GM19328 (cell line): Measurements from ENCODE around the gene CLIC5.

Source experiments
- ATAC-seq: cut with Tn5 transposase; IDR thresholded peaks from one replicate; pipeline ENCODE4 v1.9.1; 2021; ENCODE audit warnings: mild to moderate bottlenecking, moderate library complexity; ENCODE audit not compliant: unreplicated experiment

Gene CLIC5

DNA sequence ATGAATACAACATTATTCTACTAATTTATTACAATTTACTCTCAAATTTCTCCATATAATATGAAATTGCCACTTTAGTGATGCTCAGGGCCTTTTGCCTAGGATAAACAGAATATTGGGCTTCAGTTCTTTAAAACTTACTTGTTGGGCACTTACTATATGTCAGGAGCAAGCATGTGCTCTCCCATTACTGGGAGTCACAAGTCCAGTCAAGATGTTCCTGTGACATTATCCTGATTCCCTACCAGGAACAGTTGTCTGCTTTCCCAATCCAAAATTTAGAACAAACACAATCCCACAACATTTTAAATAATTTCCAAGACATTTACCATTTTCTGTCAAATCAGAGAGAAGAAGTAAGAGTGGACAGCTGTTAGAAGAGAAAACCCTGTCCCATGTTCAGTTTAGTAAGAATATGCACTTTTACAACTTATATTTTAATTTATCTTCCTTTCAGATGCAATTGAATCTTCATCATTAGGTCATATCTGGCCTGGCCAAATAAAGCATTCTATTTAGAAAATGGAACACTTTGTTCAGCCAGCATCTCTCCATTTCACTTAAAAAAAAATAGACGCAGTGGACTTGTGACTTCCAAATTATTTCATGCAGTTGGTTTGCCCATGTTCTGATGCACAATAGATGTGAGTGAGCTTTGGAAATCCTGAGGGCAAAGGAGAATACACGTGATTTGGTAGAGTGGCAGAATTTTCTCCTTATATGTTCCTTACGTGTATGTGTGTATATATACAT, 159.8 kb downstream of the CLIC5 start:
- no peak for ATAC-seq

DNA sequence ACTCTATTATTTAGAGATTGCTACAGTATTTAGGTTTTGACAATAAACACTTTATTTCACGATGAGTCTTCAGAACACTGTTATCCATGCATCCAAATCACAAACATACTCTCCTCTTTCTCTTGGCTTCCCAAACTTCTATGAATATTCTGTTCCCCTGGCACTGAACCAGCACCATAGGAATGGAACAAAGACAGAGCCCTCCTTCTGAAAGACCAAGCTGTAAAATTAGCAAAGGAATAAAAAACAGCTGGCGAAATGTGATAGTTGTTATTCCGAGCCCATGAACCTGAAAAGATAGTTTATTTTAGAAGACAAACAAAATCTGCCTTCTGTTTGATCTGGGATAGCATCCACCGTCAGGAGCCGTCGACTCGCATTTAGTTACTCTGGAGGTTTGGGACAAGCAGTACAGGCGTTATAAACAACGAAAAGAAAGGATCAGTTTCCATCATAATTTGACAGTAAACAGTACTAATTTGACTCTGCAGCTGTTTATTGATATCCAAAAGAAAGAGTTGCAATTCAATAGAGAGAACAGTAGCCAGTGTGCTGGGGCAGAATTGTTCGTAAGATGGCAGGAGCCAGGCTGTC, 161.4 kb downstream of the CLIC5 start:
- no peak for ATAC-seq

DNA sequence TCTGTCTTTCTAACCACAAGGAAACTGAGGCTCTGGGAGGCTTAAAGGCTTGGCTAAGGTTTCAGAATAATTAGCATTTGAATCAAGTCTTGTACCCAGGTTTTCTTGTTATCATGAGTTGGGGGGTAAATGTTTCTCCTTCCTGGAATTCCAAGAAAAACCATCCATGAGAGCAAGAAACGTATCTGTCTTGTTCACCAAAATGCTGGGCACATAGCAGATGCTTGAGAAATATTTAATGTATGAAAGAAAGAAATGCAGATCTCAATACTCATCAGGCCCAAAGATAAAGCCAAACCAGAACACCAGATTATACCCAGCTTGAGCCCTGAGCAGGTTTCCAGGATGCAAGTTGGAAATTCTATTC, 164.6 kb downstream of the CLIC5 start:
- ATAC-seq: no peak

DNA sequence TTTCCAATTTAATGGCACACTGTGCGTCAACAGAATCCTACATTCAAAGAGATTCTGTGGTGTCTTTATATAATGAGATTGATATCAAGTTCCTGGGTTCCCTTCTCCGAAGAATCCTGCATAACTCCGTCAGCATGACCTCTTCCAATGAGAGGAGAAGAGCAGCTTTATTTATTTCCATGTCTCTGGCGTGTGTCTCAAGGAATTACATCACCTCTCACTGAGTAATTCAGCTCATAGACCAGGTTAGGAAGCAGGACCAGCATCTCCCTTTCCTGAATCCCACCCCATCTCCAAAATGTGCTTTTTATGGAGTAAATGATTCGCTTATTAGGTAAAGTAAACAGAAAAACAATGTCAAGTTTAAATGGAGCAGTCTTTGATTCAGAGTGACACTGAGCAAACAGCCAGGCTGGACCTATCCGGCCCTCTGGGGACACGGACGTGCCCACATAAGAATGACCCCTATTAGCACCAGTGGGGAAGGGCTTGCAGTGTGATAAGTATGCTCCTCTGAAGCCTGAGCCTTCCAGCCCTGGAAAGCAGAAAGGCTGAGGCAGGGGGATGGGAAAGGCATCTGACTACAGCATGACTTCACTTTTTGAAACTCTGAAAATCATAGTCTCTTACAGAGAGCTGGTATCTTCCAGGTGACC, 165.2 kb downstream of the CLIC5 start:
- no peak for ATAC-seq

DNA sequence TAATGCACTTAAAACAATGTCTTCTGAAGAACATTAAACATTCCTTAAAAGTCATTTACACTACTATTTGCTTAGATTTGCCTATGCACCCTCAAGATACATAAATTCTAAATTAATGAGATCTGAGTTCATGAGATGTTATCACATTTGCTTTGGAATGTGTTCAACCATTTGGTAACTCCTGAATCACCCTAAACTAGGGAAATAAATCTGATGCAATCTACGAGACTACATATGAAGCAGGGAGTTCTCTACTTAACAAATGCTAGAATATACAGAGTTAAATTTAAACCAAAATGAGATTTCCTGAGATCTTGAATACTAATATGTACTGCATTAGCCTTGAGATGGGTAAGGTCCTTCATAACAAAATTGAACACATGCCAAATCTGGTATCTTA, 170.1 kb downstream of the CLIC5 start:
- ATAC-seq: no peak

DNA sequence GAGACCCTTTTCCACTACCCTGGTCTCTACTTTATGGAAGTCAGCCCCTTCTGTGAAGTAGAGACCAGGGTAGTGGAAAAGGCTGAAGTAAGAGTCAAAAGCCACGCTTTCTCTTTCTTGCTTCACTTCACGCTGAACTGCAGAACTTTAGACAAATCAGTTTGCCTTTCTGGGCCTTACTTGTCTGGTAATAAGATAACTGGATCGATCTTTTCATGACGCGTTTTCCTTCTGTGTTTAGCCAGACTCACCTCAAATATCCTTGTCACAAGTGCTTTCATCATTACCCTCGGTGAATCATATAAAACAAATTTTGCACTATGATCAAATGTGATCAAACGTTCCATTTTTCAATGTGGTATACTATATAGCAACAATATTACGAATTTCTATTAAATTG, 170.7 kb downstream of the CLIC5 start:
- ATAC-seq: no peak

DNA sequence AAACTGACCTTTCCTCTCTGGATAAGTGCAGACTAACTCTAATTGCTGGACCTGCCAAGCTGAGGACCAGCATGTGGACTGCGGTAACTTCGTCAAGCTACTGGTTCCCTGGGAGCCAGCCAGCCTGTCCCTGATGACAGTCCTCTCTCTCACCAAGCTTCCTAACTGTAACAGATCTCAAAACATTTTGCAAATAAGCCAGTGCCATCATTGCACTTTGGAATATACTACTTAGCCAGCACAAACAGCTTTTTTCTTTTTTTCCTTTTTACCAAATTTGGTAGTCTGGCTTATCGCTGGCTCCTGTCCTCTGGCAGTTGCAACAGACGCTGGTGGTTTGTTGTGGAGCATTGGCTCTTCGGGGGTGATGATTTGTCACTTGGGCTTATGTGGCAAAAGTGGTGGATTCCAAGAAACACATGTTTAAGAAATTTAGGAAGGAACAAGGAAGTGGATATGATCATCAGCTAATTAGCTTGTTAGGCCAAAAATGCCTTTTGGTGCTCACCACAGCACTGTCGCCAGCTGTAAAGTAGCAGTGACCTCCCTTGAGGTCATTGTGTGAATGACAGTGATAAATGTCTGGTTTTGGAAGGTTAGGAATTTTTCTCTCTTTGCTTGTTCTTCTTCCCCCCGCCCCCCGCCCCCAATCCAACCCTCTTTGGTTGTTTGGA, 171.7 kb downstream of the CLIC5 start:
- no peak for ATAC-seq

DNA sequence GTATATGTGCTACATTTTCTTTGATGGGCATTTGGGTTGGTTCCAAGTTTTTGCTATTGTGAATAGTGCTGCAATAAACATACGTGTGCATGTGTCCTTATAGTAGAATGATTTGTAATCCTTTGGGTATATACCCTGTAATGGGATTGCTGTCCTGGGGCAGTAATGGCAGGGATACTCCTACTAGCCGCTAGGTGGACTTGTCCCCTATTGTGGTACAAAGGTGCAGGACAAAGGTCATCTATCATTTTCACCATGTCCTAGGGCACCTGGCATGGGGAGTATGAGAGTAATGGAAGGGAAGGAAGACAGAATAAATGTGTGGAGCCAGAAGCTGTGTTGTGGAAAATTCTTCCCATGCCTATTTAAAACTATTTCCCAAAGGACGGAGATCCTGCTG, 174.6 kb downstream of the CLIC5 start:
- ATAC-seq: no peak

DNA sequence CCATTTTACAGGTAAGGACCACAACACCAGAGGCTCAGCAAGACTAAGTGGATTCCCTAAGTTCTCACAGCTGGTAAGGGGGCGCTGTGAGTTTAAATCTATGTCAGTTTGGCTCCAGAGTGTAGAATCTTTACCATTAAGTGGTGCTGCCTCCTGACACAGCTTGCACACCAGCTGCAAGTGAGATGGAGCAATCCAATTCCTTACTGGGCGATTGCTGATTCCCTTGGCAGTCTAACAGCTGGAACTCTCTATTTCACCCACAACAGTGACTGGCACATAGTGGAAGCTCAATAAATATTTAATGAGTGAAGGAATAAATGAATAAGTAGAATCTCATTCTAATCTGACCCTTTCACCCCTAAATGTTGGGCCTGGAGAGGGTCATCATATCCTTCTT, 176.7 kb downstream of the CLIC5 start:
- no peak for ATAC-seq

DNA sequence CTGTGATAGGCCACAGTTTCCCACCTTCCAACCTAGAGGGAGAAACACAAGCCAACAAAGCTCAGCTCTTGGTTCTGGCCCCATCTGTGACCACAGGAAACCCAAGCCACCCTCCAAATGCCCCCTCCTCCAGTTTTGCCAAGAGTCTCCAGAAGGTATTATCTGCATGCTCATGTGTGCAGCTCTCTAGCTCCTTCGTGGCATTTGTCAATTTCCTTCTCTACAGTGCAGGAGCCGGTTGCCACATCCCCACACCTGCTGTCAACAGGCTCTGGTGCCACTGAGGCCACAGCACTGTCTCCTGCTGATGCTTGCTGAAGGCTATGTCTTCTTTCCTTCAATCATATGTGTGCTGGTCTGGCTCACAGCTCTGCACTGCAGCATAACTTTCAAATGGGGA, 177.2 kb downstream of the CLIC5 start:
- no peak for ATAC-seq

DNA sequence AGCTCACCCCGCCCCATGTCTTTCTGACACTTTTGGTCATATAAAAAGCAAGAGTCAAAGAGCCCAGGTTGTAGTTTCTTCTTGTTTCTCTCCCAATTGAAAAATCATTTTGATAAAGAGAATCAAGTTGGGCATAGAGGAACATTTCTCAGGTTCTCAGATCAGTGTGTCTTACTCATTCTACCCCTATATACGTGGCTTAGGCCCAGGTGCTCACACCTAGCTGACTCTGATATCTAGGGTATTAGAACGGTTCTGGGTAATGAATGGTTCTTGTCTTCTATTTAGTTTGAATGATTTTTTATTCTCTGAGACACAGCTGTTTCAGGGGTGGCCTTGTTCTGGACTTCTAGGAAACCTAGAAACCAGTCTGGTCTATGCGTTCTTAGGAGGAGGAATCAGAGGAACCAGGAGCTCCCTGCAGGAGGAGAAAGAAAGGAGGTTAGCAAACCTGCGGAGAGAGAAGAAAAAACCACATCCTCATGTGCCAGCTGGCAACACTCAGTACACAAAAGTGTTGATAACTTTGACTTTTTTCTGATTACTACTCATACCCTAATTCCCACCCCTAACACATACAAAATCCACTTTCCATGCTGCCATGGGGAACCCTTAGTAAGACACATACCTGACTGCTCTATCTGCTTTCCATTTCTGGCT, 178.0 kb downstream of the CLIC5 start:
- no peak for ATAC-seq

DNA sequence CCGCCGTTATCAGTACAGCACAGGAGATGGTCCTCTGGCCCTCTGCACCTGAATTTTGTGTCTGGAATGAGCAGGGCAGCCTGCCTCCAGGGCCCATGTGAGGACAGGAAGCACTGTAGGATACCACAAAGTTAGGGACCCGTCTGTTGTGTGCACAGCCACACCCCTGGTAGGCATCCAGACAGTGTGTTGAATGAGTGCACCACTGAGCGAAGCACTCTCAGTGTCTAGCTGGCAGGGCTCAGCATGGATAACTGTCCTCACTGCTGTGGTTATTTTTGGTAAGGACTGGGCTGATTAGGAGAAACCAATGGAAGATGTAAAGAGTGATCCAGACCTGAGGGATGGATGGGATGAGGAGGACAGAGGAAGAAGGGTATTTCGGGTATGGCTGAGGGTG, 178.7 kb downstream of the CLIC5 start:
- no peak for ATAC-seq

DNA sequence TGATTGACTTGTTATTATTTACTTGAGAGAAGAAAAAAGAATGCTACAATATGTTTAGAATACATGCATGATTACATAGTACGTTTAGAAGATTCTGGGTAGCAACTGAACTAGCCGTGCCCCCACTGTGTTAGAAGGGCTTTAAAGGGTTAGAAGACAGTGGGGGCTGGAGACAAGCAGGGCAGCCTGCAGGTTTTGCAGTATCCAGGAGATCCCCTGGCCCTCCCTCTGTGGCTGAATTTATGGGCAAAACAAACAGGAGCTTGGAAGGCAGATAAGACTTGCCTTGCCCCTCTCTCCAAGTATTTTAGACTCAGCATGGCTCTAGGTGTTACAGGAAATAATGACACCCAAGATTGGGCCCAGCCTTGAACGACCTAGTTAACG, 179.2 kb downstream of the CLIC5 start:
- no peak for ATAC-seq

DNA sequence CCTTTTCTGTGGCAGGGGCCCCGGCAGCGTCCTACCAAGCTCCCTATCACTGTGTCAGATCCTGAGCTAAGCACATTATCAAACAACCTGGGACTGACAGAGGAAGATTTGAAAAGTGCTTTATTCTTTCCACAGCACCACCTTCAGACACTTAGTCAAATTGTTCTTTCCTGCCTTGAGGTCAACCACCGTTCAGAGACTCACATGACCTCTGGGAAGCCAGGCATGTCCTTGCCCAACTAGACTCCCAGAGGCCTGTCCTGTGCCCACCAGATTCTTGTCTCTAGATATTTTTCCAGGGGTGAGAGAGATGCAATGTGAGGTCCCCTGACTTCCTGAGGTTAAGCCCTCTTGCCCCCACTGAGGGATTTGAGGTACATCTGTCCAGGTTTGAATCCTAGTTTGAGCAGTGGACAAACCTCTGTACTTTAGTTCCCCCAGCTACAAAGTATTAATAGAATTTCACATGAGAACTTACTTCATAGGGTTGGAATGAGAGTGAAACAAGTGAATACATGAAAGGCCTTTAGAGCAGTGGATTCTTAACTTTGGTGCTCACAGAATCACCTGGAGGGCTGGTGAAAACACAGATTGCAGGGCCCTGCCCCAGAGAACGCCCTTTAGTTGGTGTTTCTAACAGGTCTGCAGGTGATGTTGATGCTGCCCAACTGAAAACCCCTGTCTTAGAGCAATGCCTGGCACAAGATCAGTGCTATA, 179.8 kb downstream of the CLIC5 start:
- no peak for ATAC-seq

DNA sequence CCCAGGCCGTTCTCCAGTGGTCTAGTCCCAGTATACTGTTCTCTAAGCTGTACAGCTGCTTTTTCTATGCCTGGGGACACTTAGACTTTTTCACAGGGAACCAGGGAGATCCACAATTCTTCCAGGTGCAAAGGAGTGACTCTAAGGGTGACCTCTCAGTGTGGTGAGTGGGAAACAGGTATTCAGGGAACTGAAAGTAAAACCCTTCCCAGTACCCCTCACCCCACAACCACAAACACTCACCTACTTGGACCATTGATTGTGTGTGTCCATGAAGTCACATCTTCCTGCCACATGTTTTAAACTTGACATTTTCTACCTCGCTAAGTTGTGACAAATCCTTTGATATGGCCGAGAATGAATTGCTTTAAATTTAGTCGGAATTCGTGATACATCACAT, 183.6 kb downstream of the CLIC5 start:
- ATAC-seq: no peak
